ENCODE results near the gene MREG. TPM values are rescaled to one million over a fixed set of nuclear protein-coding genes. Genes with fewer than 3 reads are reported as not detected.

MREG gene, protein sequence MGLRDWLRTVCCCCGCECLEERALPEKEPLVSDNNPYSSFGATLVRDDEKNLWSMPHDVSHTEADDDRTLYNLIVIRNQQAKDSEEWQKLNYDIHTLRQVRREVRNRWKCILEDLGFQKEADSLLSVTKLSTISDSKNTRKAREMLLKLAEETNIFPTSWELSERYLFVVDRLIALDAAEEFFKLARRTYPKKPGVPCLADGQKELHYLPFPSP
- total RNA-seq = 2.3 and 5.2 TPM in 2 replicates

DNA sequence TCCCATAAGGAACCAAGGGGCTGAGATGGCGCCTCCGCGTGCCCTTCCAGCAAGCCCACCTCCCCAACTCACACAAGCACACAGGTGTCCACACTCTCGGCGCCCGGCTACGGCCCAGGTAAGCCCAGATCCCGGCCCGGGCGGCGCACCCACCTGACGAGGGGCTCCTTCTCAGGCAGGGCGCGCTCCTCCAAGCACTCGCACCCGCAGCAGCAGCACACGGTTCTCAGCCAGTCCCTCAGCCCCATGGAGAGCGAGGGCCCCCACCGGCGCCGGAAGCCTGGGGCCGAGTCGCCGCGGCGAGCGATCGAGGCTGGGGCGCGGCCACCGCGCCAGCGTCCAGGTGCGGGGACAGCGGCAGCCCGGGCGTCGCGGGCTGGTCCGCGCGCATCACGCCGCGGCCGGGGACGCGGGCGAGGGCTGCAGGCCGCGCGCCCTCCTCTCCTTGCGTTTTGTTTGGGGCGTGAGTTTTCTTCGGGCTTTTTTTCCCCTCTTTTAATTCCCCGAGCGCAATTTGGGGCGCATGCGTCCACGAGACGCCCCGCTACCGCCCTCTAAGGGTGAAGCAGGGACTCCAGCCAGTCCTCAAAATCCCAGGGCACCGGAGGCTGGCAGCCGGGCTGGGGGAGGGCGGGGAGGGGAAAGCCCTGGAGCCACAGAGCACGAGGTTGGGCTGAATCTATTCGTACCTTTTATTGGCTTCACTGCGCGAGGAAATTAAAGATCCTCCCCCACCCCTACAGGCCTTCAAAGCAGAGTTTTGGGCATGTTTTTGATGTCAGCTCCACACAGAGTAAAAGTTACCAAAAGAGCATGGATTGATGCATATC lies at the start of gene MREG:
MREG (minus strand) TSS at position 472 of the 830 bp plus-strand sequence; CDS start at position 248, 224 bp downstream.

Other genes with a start within 250 kb of the MREG start
- gene PECR, start 68.3 kb upstream of the MREG start, total RNA-seq = 4.0 and 6.0 TPM in 2 replicates
- under 0.01 TPM in 1 of 2 replicates, not detected in the other for gene TMEM169, start 68.4 kb upstream of the MREG start, total RNA-seq
- 224 and 290 TPM in 2 replicates for gene XRCC5, start 95.8 kb upstream of the MREG start, total RNA-seq